GM18858 (cell line): Measurements from ENCODE around the gene WDR93.

Experiments
- ATAC-seq: cut with Tn5 transposase; IDR thresholded peaks from one replicate; pipeline ENCODE4 v1.9.1; 2021; ENCODE audit not compliant: unreplicated experiment

The WDR93 gene

DNA sequence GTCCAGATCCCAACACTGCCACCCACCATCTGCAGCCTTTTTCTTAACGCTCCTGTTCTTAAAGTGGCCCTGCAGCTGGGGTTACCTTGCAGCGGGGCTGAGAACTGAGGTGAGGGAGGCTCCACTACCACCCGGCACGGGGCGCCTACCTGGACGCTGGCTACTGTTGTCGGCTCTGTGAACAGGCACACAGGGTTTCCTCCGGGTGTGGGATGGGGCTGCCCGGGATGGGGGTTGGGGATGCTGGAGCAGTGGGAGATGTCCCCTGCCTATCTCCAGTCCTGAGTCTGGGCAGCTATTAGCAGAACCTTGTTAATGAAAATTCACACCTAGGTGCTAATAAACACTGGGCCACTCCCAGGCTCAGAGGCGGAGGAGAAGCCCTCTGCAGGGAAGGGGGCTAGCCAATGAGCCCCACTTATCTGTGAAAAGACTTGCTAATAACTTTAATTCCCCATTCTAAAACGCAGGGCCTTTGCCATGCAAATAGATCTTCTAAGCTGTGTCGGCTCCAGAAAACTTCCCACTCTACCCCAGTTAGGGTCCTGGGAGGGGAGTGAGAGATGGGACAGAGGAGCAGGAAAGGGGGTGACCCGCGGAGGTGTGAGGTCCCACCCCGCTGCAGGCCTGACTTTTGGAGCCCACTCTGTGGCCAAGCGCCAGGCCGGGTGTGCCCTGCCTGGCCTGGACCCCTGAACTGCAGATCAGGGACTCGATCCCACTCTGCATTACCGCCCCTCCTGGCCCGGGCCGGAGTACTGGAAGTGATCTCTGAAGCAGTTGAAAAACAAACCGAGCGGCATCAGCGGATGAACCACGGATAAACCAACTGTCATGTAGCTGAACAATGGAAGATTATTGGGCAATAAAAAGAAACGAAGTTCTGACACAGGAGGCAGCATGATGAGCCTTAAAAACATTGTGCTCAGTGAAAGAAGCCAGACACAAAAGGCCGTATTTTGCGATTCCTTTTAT, 57.4 kb downstream of the WDR93 start:
- ATAC-seq, result no peak

- ATAC-seq, result no peak
Observed at GRCh38 chr15:89749054-89749453, 58.4 kb downstream of the WDR93 start.

- no peak for ATAC-seq
Observed at GRCh38 chr15:89749526-89749925, 58.9 kb downstream of the WDR93 start.

DNA sequence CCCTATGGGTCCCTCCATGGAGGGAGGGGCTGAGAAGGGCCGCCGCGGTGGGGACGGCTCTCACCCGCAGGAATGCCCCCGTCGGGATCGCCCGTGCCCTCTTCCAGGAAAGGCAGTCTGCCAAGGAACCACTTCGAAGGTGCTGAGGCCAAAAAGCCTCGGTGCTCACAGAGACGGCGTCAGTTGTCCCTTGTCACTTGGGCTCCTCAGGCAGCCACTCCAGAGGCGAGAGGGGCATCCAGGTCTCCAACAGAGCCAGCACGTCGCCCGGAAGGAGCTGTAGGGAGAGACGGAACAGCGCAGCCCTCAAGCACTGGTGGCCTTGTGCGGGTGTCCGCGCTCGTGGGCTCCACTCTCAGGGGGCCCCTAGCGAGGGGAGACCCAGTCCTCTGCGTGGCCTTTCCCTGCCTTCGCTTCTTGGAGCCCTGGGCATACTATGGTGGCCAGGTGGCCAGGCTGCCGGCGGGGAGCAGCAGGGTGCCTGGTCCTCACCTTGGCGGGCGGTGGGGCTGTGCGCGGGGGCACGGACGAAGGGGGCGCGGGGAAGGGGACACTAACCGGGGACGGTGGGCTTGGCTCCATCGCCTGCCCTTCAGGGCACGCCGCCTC, 59.4 kb downstream of the WDR93 start:
- no peak for ATAC-seq

DNA sequence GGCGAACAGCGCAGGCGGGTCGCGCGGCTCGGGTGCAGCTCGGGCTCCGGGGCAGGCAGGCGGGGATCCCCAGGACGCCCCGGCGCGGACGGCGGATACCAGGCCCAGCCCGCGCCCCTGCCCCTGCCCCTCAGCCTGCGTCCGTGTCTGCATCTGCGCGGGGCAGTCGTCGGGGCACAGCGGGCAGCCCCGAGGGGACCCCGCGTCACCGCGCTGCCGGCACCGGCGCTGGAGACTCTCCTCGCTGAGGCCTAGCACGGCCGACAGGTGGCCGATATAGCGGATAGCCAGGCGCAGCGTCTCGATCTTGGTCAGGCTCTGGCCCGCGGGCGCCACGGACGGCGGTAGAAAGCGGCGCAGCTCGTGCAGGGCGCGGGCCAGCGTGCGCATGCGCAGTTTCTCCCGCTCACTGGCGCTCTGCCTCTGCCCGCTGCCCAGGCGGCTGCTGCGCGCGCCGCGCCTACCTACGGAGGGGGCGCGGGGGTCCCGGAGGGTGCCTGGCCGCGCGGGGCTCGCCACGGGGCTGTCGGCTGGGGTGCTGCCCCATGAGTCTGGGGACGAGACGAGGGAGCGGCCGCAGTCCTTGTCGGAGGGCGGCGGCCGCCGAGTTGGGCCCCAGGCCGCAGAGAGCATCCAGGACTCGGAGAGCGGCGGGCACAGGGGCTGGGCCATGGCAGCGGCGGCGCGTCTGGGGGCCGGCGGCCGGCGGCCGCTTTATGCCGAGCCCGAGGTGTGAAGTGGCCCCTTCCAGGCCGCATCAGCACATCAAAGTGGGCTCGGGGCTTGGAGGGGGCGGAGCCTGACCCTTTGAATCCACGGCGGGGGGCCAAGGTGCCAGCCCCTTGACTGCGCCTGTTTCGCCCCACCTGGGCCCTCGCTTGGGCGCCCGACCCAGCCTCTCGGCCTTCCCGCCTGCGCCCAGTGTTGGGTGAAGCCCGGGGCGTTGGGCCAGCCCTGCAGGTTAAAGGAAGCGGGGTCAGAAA, 60.2 kb downstream of the WDR93 start, which contains the start of gene MESP1:
MESP1 (minus strand) TSS at position 690 of the 983 bp plus-strand sequence; CDS start at position 672, 18 bp downstream.
- peak; percentile 89 for ATAC-seq

GRCh38 chr15:89751748-89752147, 61.1 kb downstream of the WDR93 start:
- no peak for ATAC-seq

- ATAC-seq, result no peak
Observed at GRCh38 chr15:89753855-89754254, 63.2 kb downstream of the WDR93 start.

GRCh38 chr15:89754361-89755154, 63.9 kb downstream of the WDR93 start:
- no peak for ATAC-seq

DNA sequence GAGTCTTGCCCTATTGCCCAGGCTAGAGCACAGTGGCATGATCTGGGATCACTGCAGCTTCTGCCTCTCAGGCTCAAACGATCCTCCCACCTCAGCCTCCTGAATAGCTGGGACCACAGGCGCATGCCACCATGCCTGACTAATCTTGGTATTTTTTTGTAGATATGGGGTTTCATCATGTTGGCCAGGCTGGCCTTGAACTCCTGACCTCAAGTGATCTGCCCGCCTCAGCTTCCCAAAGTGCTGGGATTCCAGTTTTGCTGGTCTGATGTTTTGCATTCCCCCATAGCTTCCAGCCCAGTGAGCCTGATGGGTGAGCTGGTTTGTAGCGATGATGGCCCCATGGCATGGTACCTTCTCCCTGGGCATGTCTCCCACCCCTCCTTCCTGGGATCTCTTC, 65.1 kb downstream of the WDR93 start:
- ATAC-seq, result no peak

GRCh38 chr15:89756897-89757296, 66.3 kb downstream of the WDR93 start:
- no peak for ATAC-seq

- ATAC-seq, result no peak
Observed at GRCh38 chr15:89758283-89758682, 67.7 kb downstream of the WDR93 start.

GRCh38 chr15:89758981-89759380, 68.4 kb downstream of the WDR93 start:
- ATAC-seq, result no peak

- ATAC-seq, result no peak
Observed at GRCh38 chr15:89759835-89760234, 69.2 kb downstream of the WDR93 start.

DNA sequence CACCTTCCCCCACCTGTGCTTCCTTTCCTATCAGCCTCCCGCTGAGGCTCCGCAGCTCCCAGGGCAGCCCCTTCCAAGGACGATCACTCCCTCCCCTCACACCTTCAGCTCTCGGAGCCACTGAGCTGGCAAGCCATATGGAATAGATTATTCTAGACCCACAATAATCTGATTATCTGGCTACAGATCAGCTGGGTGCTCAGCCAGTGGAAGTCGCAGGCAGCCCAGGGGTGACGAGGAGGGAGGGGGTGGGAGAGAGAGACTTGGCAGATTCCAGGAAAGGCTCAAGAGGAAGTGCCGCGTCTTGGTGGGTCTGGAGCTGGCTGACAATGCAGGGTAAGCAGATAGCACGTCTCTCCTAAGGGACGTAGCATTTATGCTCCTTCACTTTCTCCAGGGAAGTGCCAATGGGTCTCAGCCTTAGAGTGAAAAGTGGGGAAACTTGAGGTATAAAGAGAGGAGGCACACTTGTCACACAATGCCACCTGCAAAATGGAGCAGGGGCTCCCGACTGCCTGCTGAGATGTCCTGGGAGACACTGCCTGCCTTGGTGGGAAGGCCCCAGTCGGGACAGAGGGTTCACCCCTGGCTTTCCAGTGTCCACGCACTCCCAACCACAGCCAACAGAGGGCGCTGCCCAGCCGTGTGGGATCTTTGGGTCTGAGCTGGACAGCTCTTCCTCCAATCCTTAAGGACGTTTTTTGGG, 69.8 kb downstream of the WDR93 start:
- no peak for ATAC-seq

GRCh38 chr15:89761009-89761831, 70.6 kb downstream of the WDR93 start:
- ATAC-seq, result no peak

DNA sequence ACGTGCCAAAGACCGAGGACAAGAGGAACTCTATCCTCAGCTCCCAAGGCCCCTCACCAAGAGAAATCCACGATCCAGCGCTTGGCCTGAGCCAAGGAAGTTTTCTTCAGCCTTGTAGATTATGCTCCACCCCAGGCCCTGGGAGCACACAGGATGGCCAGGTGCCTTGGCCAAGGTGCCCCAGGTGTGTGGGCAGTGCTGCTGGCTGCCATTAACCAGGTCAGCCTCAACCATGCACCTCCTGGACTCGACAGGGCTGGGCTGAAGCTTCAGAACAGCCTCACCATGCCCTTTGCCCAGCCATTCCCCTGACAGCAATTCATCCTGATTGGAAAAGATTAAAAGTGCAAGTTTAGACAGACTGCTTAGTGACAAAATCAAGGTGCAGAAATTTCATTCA, 71.3 kb downstream of the WDR93 start:
- no peak for ATAC-seq

GRCh38 chr15:89765694-89766093, 75.1 kb downstream of the WDR93 start:
- ATAC-seq, result no peak
